ENCODE measurements around the gene GPR183. TPM values are rescaled to one million over a fixed set of nuclear protein-coding genes. Genes with fewer than 3 reads are reported as not detected.

The GPR183 gene
- total and polyA plus RNA-seq, 10 of the 15 experiments (the other 5 are each of a cell fraction or from before 2014, with no cell fraction given), result 134 to 669 (median 225) TPM

DNA sequence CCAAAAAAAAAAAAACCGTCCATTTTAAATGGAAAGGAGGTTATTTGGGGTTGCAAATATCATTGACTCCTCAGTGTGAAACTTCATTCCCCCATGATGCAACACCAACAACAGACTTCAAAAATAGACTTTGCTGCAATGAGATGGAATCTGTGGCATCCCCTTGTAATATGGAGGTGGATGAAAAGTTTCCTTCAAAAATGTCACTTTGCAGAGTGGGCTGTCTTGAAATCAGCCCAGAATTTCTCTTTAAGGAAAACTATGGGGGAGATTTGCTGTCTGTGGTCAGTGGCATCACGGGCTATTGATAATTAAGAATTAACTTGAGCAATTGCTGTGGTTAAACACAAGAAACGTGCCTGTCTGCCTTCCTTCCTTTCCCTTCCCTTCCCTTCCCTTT, 50.5 kb downstream of the GPR183 start:
- peaks cover 5 to 8% of the 10 kb centered on the region in 2 experiments; a peak in 3 of 4 replicates for H3K36me3 ChIP-seq (ENCODE audit: control insufficient read depth in 2 of 2, insufficient read depth in 2 of 2, low read length in 1 of 2)
- peak overlapping the region; percentile 49 for H3K4me2 ChIP-seq (ENCODE audit: control insufficient read depth, insufficient read depth)
- intact Hi-C loops (cut with micrococcal nuclease; ENCODE audit: unreplicated experiment) (no loop called here), in situ Hi-C loops (cut with MboI) (no loop called here)
- H3K27me3 ChIP-seq (replicated peaks in 1 of 2; ENCODE audit: control insufficient read depth in 2 of 2, insufficient read depth in 2 of 2, low read length in 1 of 2), result no peaks in the 10 kb centered on the region
- FAIRE-seq (no peak), DNase-seq (ENCODE audit: low read depth, low spot score) (no peak), ATAC-seq (peak; percentile 13; the same call in 1 of the 3 replicates)
- RAD21 ChIA-PET (ENCODE audit: unreplicated experiment), result interaction anchor here (0.5 to 4.3 kb wide), 21 partner anchors 8 to 489 kb away, joined by 3 to 37 read pairs (median 5); no protein-coding TSS in a partner anchor
- H3K4me3 ChIP-seq, result 0 out of 2 replicates have a peak overlapping the region, but pooled peaks have one; percentile 40
- no TSS peak for BruUV-seq (replicated peaks)
- H3K27ac ChIP-seq (ENCODE audit: control insufficient read depth, insufficient read depth), result no peak overlapping the region
- H3K9me3 ChIP-seq (replicated peaks; ENCODE audit: control insufficient read depth, insufficient read depth, low read length), result no peaks in the 10 kb centered on the region
- no peaks in the 10 kb centered on the region for H4K20me1 ChIP-seq (ENCODE audit: control insufficient read depth, insufficient read depth)
- H3K4me1 ChIP-seq (ENCODE audit: control insufficient read depth, insufficient read depth, low read length), result peaks cover 21% of the 10 kb centered on the region
- SMC1A ChIA-PET (ENCODE audit: uncharacterized antibody, unreplicated experiment), result interaction anchor here (0.8 to 4.7 kb wide), 18 partner anchors 9 to 125 kb away, joined by 3 to 58 read pairs (median 5); partner anchors contain the start of gene UBAC2
- H2AFZ ChIP-seq (ENCODE audit: control insufficient read depth, low read depth, low read length), result no peak overlapping the region
- peaks cover 2% of the 10 kb centered on the region for H3K79me2 ChIP-seq (ENCODE audit: control insufficient read depth, insufficient read depth, low read length)
- 96% methylated on average over 3 of the region's 3 CpGs for WGBS (ENCODE audit: insufficient coverage, insufficient replicate concordance, low lambda C conversion rate, missing lambda C conversion rate)
- POLR2A ChIA-PET, result interaction anchor here (0.6 to 1.9 kb wide), 2 partner anchors 25 to 29 kb away, joined by 3 to 6 read pairs; no protein-coding TSS in a partner anchor
- no peak overlapping the region for H3K9ac ChIP-seq (ENCODE audit: control insufficient read depth, insufficient read depth, low read length)
- CTCF ChIA-PET, result interaction anchor here (0.7 to 5.1 kb wide), 10 partner anchors 8 to 180 kb away, joined by 3 to 68 read pairs (median 4); partner anchors contain the start of gene UBAC2
- TF ChIP-seq MLLT1 (IDR thresholded peaks at IDR 0.05) (0 out of 2 replicates have a peak, but pooled peaks have one; percentile 17), SREBF1 (IDR thresholded peaks at IDR 0.05; ENCODE audit: low read length) (no peak), ZSCAN29 (IDR thresholded peaks at IDR 0.05) (no peak), TARDBP (IDR thresholded peaks at IDR 0.05; ENCODE audit: borderline replicate concordance) (no peak), NFYB (IDR thresholded peaks at IDR 0.05; ENCODE audit: insufficient read depth, low read depth, low read length) (no peak), EZH2 (IDR thresholded peaks at IDR 0.05; ENCODE audit: borderline replicate concordance, control insufficient read depth, low read depth, low read length) (no peak), TCF12 (IDR thresholded peaks at IDR 0.05; ENCODE audit: low read depth, low read length) (no peak), HDAC2 (IDR thresholded peaks at IDR 0.05) (no peak), ZNF207 (IDR thresholded peaks at IDR 0.05; ENCODE audit: borderline replicate concordance) (no peak), SP1 (IDR thresholded peaks at IDR 0.05; ENCODE audit: low read depth, low read length) (no peak), SUZ12 (IDR thresholded peaks at IDR 0.05; ENCODE audit: unreplicated experiment) (no peak), STAT3 (IDR thresholded peaks at IDR 0.05; ENCODE audit: low read depth, low read length) (no peak), WRNIP1 (IDR thresholded peaks at IDR 0.05; ENCODE audit: borderline replicate concordance, low read depth, low read length) (no peak), BHLHE40 (IDR thresholded peaks at IDR 0.05; ENCODE audit: borderline replicate concordance in 1 of 2, low read depth in 2 of 2, low read length in 1 of 2) (peak in 1 of 2 experiments; percentile 66; a peak in 1 of 4 replicates), POU2F2 (IDR thresholded peaks at IDR 0.05; ENCODE audit: borderline replicate concordance, low read depth, low read length) (no peak)
- TF ChIP-seq, protein P1, sequence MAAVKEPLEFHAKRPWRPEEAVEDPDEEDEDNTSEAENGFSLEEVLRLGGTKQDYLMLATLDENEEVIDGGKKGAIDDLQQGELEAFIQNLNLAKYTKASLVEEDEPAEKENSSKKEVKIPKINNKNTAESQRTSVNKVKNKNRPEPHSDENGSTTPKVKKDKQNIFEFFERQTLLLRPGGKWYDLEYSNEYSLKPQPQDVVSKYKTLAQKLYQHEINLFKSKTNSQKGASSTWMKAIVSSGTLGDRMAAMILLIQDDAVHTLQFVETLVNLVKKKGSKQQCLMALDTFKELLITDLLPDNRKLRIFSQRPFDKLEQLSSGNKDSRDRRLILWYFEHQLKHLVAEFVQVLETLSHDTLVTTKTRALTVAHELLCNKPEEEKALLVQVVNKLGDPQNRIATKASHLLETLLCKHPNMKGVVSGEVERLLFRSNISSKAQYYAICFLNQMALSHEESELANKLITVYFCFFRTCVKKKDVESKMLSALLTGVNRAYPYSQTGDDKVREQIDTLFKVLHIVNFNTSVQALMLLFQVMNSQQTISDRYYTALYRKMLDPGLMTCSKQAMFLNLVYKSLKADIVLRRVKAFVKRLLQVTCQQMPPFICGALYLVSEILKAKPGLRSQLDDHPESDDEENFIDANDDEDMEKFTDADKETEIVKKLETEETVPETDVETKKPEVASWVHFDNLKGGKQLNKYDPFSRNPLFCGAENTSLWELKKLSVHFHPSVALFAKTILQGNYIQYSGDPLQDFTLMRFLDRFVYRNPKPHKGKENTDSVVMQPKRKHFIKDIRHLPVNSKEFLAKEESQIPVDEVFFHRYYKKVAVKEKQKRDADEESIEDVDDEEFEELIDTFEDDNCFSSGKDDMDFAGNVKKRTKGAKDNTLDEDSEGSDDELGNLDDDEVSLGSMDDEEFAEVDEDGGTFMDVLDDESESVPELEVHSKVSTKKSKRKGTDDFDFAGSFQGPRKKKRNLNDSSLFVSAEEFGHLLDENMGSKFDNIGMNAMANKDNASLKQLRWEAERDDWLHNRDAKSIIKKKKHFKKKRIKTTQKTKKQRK (IDR thresholded peaks at IDR 0.05; ENCODE audit: low read depth, low read length), result no peak
- TF ChIP-seq, protein P2, sequence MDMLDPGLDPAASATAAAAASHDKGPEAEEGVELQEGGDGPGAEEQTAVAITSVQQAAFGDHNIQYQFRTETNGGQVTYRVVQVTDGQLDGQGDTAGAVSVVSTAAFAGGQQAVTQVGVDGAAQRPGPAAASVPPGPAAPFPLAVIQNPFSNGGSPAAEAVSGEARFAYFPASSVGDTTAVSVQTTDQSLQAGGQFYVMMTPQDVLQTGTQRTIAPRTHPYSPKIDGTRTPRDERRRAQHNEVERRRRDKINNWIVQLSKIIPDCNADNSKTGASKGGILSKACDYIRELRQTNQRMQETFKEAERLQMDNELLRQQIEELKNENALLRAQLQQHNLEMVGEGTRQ (IDR thresholded peaks at IDR 0.05; ENCODE audit: borderline replicate concordance, low read depth, low read length), result no peak

Measured in GM12878 (cell line).